Glutamatergic neuron (in vitro differentiated cells): Measurements from ENCODE around the gene LMO1. TPM values are rescaled to one million over a fixed set of nuclear protein-coding genes. Genes with fewer than 3 reads are reported as not detected.

Experiments used
- DNase-seq: peaks from one replicate; pipeline ENCODE4 v3.0.0; 2022
- H3K27ac Mint-ChIP-seq: one replicate; pipeline ENCODE4 v1.8.0; 2020; ENCODE audit warnings: mild to moderate bottlenecking, mixed read lengths, inconsistent platforms; ENCODE audit not compliant: unreplicated experiment
- H3K27me3 Mint-ChIP-seq: one replicate; pipeline ENCODE4 v1.8.0; 2020; ENCODE audit warnings: mild to moderate bottlenecking, moderate library complexity, mixed read lengths, inconsistent platforms; ENCODE audit not compliant: unreplicated experiment
- H3K36me3 Mint-ChIP-seq: one replicate; pipeline ENCODE4 v1.8.0; 2020; ENCODE audit warnings: mild to moderate bottlenecking, mixed read lengths, inconsistent platforms; ENCODE audit not compliant: unreplicated experiment
- H3K4me1 Mint-ChIP-seq: one replicate; pipeline ENCODE4 v1.8.0; 2020; ENCODE audit warnings: mild to moderate bottlenecking, low read depth, mixed read lengths, inconsistent platforms; ENCODE audit not compliant: unreplicated experiment
- H3K4me3 Mint-ChIP-seq: one replicate; pipeline ENCODE4 v1.8.0; 2020; ENCODE audit warnings: mild to moderate bottlenecking, mixed read lengths, inconsistent platforms; ENCODE audit not compliant: unreplicated experiment
- H3K9me3 Mint-ChIP-seq: one replicate; pipeline ENCODE4 v1.8.0; 2020; ENCODE audit warnings: mild to moderate bottlenecking, moderate library complexity, mixed read lengths, inconsistent platforms; ENCODE audit not compliant: unreplicated experiment
- CTCF ChIP-seq: fragments of 200-600 bp; sonication (generic); IDR thresholded peaks from one replicate; pipeline ENCODE4 v1.5.0; 2021; ENCODE audit not compliant: partially characterized antibody, unreplicated experiment
- total RNA-seq: library from RNA; stranded (reverse); fragmentation: NEBNext Ultra II Directional; extraction: Animal tissue kit (Norgen Biotek cat#: 25700); gene quantifications from one replicate; pipeline ENCODE4 v1.2.1, GENCODE V29; 2021; ENCODE audit not compliant: unreplicated experiment

The LMO1 gene
- total RNA-seq, 1 donor from 2014 or later = 5.7 TPM

- DNase-seq = no peak
- Mint-ChIP-seq H3K27ac (peak overlapping the region; percentile 17), H3K36me3 (no peaks in the 10 kb centered on the region), H3K4me3 (peak overlapping the region; percentile 83), H3K4me1 (peaks cover 38% of the 10 kb centered on the region), H3K27me3 (peaks cover 16% of the 10 kb centered on the region), H3K9me3 (peaks cover 12% of the 10 kb centered on the region)
- no peak for TF ChIP-seq CTCF
These were observed 1.6 kb downstream of the LMO1 start for GRCh38 chr11:8261921-8262551.

- Mint-ChIP-seq H3K9me3 (peaks cover 14% of the 10 kb centered on the region), H3K4me3 (no peak overlapping the region), H3K36me3 (no peaks in the 10 kb centered on the region), H3K4me1 (peaks cover 41% of the 10 kb centered on the region), H3K27ac (no peak overlapping the region), H3K27me3 (peaks cover 11% of the 10 kb centered on the region)
- DNase-seq = no peak
- no peak for TF ChIP-seq CTCF
These were observed 2.4 kb downstream of the LMO1 start for GRCh38 chr11:8261291-8261690.

GRCh38 chr11:8260202-8260966 is 3.3 kb downstream of the LMO1 start:
- no peak for DNase-seq
- peaks cover 14% of the 10 kb centered on the region for H3K9me3 Mint-ChIP-seq
- TF ChIP-seq CTCF = no peak
- H3K27me3 Mint-ChIP-seq = peaks cover 11% of the 10 kb centered on the region
- H3K4me1 Mint-ChIP-seq = peaks cover 41% of the 10 kb centered on the region
- H3K4me3 Mint-ChIP-seq = peak overlapping the region; percentile 55
- no peaks in the 10 kb centered on the region for H3K36me3 Mint-ChIP-seq
- peak overlapping the region; percentile 25 for H3K27ac Mint-ChIP-seq

GRCh38 chr11:8259306-8259959 is 4.2 kb downstream of the LMO1 start:
- no peaks in the 10 kb centered on the region for H3K36me3 Mint-ChIP-seq
- H3K4me3 Mint-ChIP-seq = peak overlapping the region; percentile 23
- H3K27me3 Mint-ChIP-seq = peaks cover 7% of the 10 kb centered on the region
- peaks cover 38% of the 10 kb centered on the region for H3K4me1 Mint-ChIP-seq
- H3K27ac Mint-ChIP-seq = peak overlapping the region; percentile 91
- no peak for DNase-seq
- no peak for TF ChIP-seq CTCF
- peaks cover 12% of the 10 kb centered on the region for H3K9me3 Mint-ChIP-seq
